GM12878 (cell line): Measurements from ENCODE around the gene NAA35. TPM values are rescaled to one million over a fixed set of nuclear protein-coding genes. Genes with fewer than 3 reads are reported as not detected.
A peak's percentile ranks its signal among the peaks of the same experiment; 100 is the strongest.

ENCODE experiments used
- ATAC-seq: fragments of 200-7000 bp; cut with Tn5 transposase; 3 replicates; pipeline ENCODE4 v1.9.1; 2020; ENCODE audit warnings: mild to moderate bottlenecking, moderate library complexity
- BruUV-seq: library from RNA; stranded (reverse); fragments of 400-500 nt; replicated peaks from 2 replicates; lab custom pipeline; 2021; lab: Mats Ljungman, UMichigan
- CTCF ChIA-PET: fragments of 300-600 bp; sonication (Branson Sonifier 250); formaldehyde crosslinking; extraction: SDS; loops from one replicate; lab custom pipeline; 2021; ENCODE audit warnings: inconsistent platforms; lab: Yijun Ruan, JAX
- POLR2A ChIA-PET: fragments of 350-600 bp; formaldehyde crosslinking; extraction: SDS; loops from one replicate; lab custom pipeline; 2021; ENCODE audit warnings: inconsistent platforms; lab: Charles Lee
- RAD21 ChIA-PET: fragments of 300-600 bp; sonication (Branson Sonifier 250); formaldehyde crosslinking; loops from one replicate; lab custom pipeline; 2023; ENCODE audit warnings: antibody characterized with exemption; ENCODE audit not compliant: unreplicated experiment; lab: Charles Lee
- SMC1A ChIA-PET: fragments of 300-600 bp; sonication (Branson Sonifier 250); formaldehyde crosslinking; loops from one replicate; lab custom pipeline; 2023; ENCODE audit not compliant: unreplicated experiment, uncharacterized antibody; lab: Charles Lee
- DNase-seq: peaks from one replicate; pipeline ENCODE4 v3.0.0-alpha.2; 2011; ENCODE audit warnings: low read depth, low spot score
- FAIRE-seq: peaks from 3 replicates; lab custom pipeline; 2011; peaks lifted over from hg19 to GRCh38; lab: Jason Lieb, UNC
- H2AFZ ChIP-seq: 2 replicates; pipeline ENCODE4 v1.6.0; 2011; ENCODE audit warnings: low read depth, low read length, control low read depth; ENCODE audit not compliant: control insufficient read depth
- H3K27ac ChIP-seq: 2 replicates; pipeline ENCODE4 v1.5.1; 2011; ENCODE audit warnings: control low read depth; ENCODE audit not compliant: control insufficient read depth, insufficient read depth
- H3K27me3 ChIP-seq, 2 experiments: replicated peaks in 1 of 2; 2 replicates each; pipeline versions ENCODE4 v1.6.0 to v1.6.1; 2011; ENCODE audit warnings: low read length in 1 of 2; ENCODE audit not compliant: control insufficient read depth in 2 of 2, insufficient read depth in 2 of 2
- H3K36me3 ChIP-seq, 2 experiments: 2 replicates each; pipeline ENCODE4 v1.5.1; 2011; ENCODE audit warnings: low read length in 1 of 2; ENCODE audit not compliant: control insufficient read depth in 2 of 2, insufficient read depth in 2 of 2
- H3K4me1 ChIP-seq: 2 replicates; pipeline ENCODE4 v1.6.1; 2011; ENCODE audit warnings: mild to moderate bottlenecking, low read length, moderate library complexity, mixed read lengths; ENCODE audit not compliant: control insufficient read depth, insufficient read depth
- H3K4me2 ChIP-seq: 2 replicates; pipeline ENCODE4 v1.6.0; 2011; ENCODE audit warnings: control low read depth; ENCODE audit not compliant: control insufficient read depth, insufficient read depth
- H3K4me3 ChIP-seq: fragments of 200-600 bp; sonication (generic); 2 replicates; pipeline ENCODE4 v1.5.1; 2016
- H3K79me2 ChIP-seq: 2 replicates; pipeline ENCODE4 v1.6.0; 2011; ENCODE audit warnings: low read length; ENCODE audit not compliant: control insufficient read depth, insufficient read depth
- H3K9ac ChIP-seq: 2 replicates; pipeline ENCODE4 v1.8.0; 2011; ENCODE audit warnings: low read length, control low read depth, mixed read lengths; ENCODE audit not compliant: control insufficient read depth, insufficient read depth
- H3K9me3 ChIP-seq: replicated peaks from 3 replicates; pipeline ENCODE4 v1.5.1; 2011; ENCODE audit warnings: mild to moderate bottlenecking, low read length; ENCODE audit not compliant: control insufficient read depth, insufficient read depth
- H4K20me1 ChIP-seq: 2 replicates; pipeline ENCODE4 v1.6.0; 2011; ENCODE audit not compliant: control insufficient read depth, insufficient read depth
- KLF5 ChIP-seq: fragments of 450-650 bp; IDR thresholded peaks from 2 replicates; pipeline ENCODE4 v1.6.1; 2014; ENCODE audit warnings: mild to moderate bottlenecking; ENCODE audit not compliant: partially characterized antibody
- PML ChIP-seq: IDR thresholded peaks from 2 replicates; pipeline ENCODE4 v1.6.1; 2012; ENCODE audit warnings: low read length, inconsistent platforms
- POLR2AphosphoS5 ChIP-seq: IDR thresholded peaks from 2 replicates; pipeline ENCODE4 v1.6.1; 2011; ENCODE audit warnings: mild to moderate bottlenecking, low read length, inconsistent platforms
- SMAD1 ChIP-seq: fragments of 450-650 bp; IDR thresholded peaks from 2 replicates; pipeline ENCODE4 v1.6.1; 2018; ENCODE audit warnings: mild to moderate bottlenecking, low read depth; ENCODE audit not compliant: partially characterized antibody
- SP1 ChIP-seq: IDR thresholded peaks from one replicate; pipeline ENCODE4 v1.6.1; 2011; ENCODE audit warnings: low read depth, low read length
- ZZZ3 ChIP-seq: IDR thresholded peaks from 2 replicates; pipeline ENCODE4 v1.6.1; 2011; ENCODE audit warnings: low read depth; ENCODE audit not compliant: control insufficient read depth, insufficient read length
- WGBS: methylation state at CpG from one replicate; pipeline ENCODE4 v1.1.6; 2016; ENCODE audit warnings: low lambda C conversion rate; ENCODE audit not compliant: insufficient replicate concordance, insufficient coverage; ENCODE audit errors: missing lambda C conversion rate; 5-methylcytosine and 5-hydroxymethylcytosine counted together
- in situ Hi-C: fragments of 300-500 bp; cut with MboI; formaldehyde crosslinking; loops from 9 replicates; pipeline ENCODE4 v1.14.3; 2018; ENCODE audit warnings: mixed read lengths
- intact Hi-C: fragments of 100-400 bp; cut with micrococcal nuclease; formaldehyde crosslinking; loops from one replicate; pipeline ENCODE4 v1.14.2; 2022; ENCODE audit not compliant: unreplicated experiment
- polyA plus RNA-seq, 11 experiments: library from polyadenylated mRNA; depleted of rRNA in 4 of 11; unstranded in 6 of 11; stranded (reverse) in 5 of 11; fragments of >200 nt; fragmentation: Nextera tagmentation in 4 of 11; fragmentation: Illumina TruSeq in 1 of 11; extraction: Ambion mirVana in 4 of 11; extraction: Trizol in 1 of 11; gene quantifications; 1 replicate in 1 of 11; 2 replicates in 10 of 11; pipeline versions ENCODE4 v1.2.1 to v1.2.3, GENCODE V29; 2011 to 2016; ENCODE audit warnings: inconsistent platforms in 2 of 11, missing spikeins in 2 of 11, low read depth in 1 of 11
- total RNA-seq, 4 experiments: library from RNA; depleted of rRNA in 3 of 4; stranded (reverse); fragments of >200 nt in 3 of 4; fragmentation: Illumina TruSeq in 1 of 4; extraction: Trizol in 1 of 4; gene quantifications; 2 replicates each; pipeline versions ENCODE4 v1.2.1 to v1.2.3, GENCODE V29; 2013 to 2021

Gene NAA35
- total and polyA plus RNA-seq, 10 of the 15 experiments (the other 5 are each of a cell fraction or from before 2014, with no cell fraction given) = 15.5 to 38.0 (median 26.9) TPM

- Histone ChIP-seq H2AFZ (no peak overlapping the region), H3K27ac (no peak overlapping the region), H3K36me3 (peaks cover 0 to 1% of the 10 kb centered on the region in 2 experiments; a peak in 2 of 4 replicates), H3K9me3 (no peaks in the 10 kb centered on the region), H3K79me2 (peaks cover 2% of the 10 kb centered on the region; the same call in 1 of the 2 replicates), H3K4me2 (no peak overlapping the region), H3K4me3 (no peak overlapping the region), H3K9ac (no peak overlapping the region), H3K27me3 (no peaks in the 10 kb centered on the region), H4K20me1 (no peaks in the 10 kb centered on the region), H3K4me1 (no peaks in the 10 kb centered on the region)
- FAIRE-seq (no peak), ATAC-seq (no peak), DNase-seq (no peak)
- BruUV-seq = no TSS peak
- 100% methylated on average over 3 of the region's 3 CpGs for WGBS
- ChIA-PET SMC1A (no interaction called here), RAD21 (no interaction called here), POLR2A (no interaction called here), CTCF (interaction anchor here (0.6 kb wide), 1 partner anchor 69 kb away, joined by 3 read pairs; no protein-coding TSS in a partner anchor)
- TF ChIP-seq SMAD1 = peak; percentile 37
- TF ChIP-seq SP1 = no peak
- in situ Hi-C loops (no loop called here), intact Hi-C loops (no loop called here)
These were observed 19.7 kb downstream of the NAA35 start for GRCh38 chr9:85960688-85961093.

GRCh38 chr9:85964526-85964925 lies 23.6 kb downstream of the NAA35 start:
- Histone ChIP-seq H3K27me3 (no peaks in the 10 kb centered on the region), H3K4me1 (no peaks in the 10 kb centered on the region), H3K9me3 (no peaks in the 10 kb centered on the region), H3K9ac (no peak overlapping the region), H3K4me2 (no peak overlapping the region), H4K20me1 (no peaks in the 10 kb centered on the region), H2AFZ (no peak overlapping the region), H3K79me2 (no peaks in the 10 kb centered on the region), H3K4me3 (no peak overlapping the region), H3K27ac (no peak overlapping the region), H3K36me3 (peaks cover 0 to 1% of the 10 kb centered on the region in 2 experiments; a peak in 3 of 4 replicates)
- intact Hi-C loops = no loop called here
- no peak for ATAC-seq
- no TSS peak for BruUV-seq
- TF ChIP-seq POLR2AphosphoS5 = no peak
- TF ChIP-seq KLF5 = no peak
- TF ChIP-seq ZZZ3 = no peak
- no peak for TF ChIP-seq PML
- ChIA-PET RAD21 (no interaction called here), SMC1A (no interaction called here), CTCF (no interaction called here), POLR2A (no interaction called here)
- peak; percentile 38 for FAIRE-seq
- 99% methylated on average over 3 of the region's 3 CpGs for WGBS
- DNase-seq = no peak
- in situ Hi-C loops = no loop called here
